Muscle of leg (tissue), 11 donors: ENCODE data around the gene ERRFI1. TPM values are rescaled to one million over a fixed set of nuclear protein-coding genes. Genes with fewer than 3 reads are reported as not detected.
A peak's percentile ranks its signal among the peaks of the same experiment; 100 is the strongest.

Experiments
- DNase-seq: peaks from one replicate; pipeline ENCODE4 v3.0.0; 2013
- H3K27ac ChIP-seq: one replicate; pipeline ENCODE4 v1.5.1; 2013; ENCODE audit warnings: mild to moderate bottlenecking, low read length, control low read depth
- H3K27me3 ChIP-seq: one replicate; pipeline ENCODE4 v1.6.1; 2013; ENCODE audit warnings: low read length; ENCODE audit not compliant: control insufficient read depth, insufficient read depth
- H3K36me3 ChIP-seq: one replicate; pipeline ENCODE4 v1.6.1; 2013; ENCODE audit warnings: low read length; ENCODE audit not compliant: control insufficient read depth, insufficient read depth
- H3K4me1 ChIP-seq: one replicate; pipeline ENCODE4 v1.6.1; 2013; ENCODE audit warnings: low read length; ENCODE audit not compliant: control insufficient read depth, insufficient read depth
- H3K4me3 ChIP-seq: one replicate; pipeline ENCODE4 v1.5.1; 2013; ENCODE audit warnings: low read length, control low read depth
- H3K9me3 ChIP-seq: replicated peaks from 2 replicates; pipeline ENCODE4 v1.6.1; 2013; ENCODE audit warnings: low read depth, low read length; ENCODE audit not compliant: control insufficient read depth
- WGBS: methylation state at CpG from one replicate; pipeline ENCODE4 v1.1.5; 2013; ENCODE audit warnings: missing lambda C conversion rate; ENCODE audit not compliant: insufficient coverage; 5-methylcytosine and 5-hydroxymethylcytosine counted together
- polyA plus RNA-seq, 8 donors: library from polyadenylated mRNA; unstranded; fragments of 120-200 nt; gene quantifications; one replicate each; pipeline versions ENCODE4 v1.2.1 to v1.2.3, GENCODE V29; 2013; ENCODE audit warnings: inconsistent platforms in 1 of 8, low replicate concordance in 1 of 8; ENCODE audit not compliant: insufficient read length in 8 of 8, insufficient read depth in 1 of 8
- total RNA-seq: library from RNA; stranded (reverse); fragments of 120-200 nt; gene quantifications from one replicate; pipeline ENCODE4 v1.2.4, GENCODE V29; 2013

Gene ERRFI1
- total and polyA plus RNA-seq, 9 donors: 3.9 to 10.3 (median 6.2) TPM

- Histone ChIP-seq H3K36me3 (no peaks in the 10 kb centered on the region), H3K27ac (no peak overlapping the region), H3K4me3 (no peak overlapping the region), H3K9me3 (no peaks in the 10 kb centered on the region), H3K4me1 (peaks cover 2% of the 10 kb centered on the region), H3K27me3 (no peaks in the 10 kb centered on the region)
- no peak for DNase-seq
Observed at GRCh38 chr1:8020032-8020431, 6.1 kb downstream of the ERRFI1 start.

DNA sequence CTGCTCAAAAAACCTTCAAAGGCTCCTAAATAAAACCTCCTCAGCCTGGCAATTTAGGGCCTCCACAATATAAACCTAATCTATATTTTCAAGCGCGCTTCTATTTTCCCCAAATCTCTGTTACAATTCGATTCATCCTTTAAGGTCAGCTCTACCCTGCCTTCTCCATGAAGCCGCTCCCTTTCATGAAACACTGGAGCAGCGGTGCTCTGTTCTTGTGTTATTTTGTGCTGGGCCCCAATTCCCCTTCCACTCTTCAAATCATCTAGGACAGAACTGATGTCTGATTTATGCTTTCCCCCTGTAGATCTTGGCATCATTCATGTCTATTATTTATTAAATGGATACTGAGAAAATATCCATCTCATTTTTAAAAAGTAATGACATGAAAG is 6.9 kb downstream of the ERRFI1 start:
- H3K4me1 ChIP-seq: peaks cover 2% of the 10 kb centered on the region
- no peaks in the 10 kb centered on the region for H3K9me3 ChIP-seq
- DNase-seq: no peak
- no peaks in the 10 kb centered on the region for H3K27me3 ChIP-seq
- 81% methylated on average over 3 of the region's 5 CpGs for WGBS
- H3K36me3 ChIP-seq: no peaks in the 10 kb centered on the region
- no peak overlapping the region for H3K27ac ChIP-seq
- H3K4me3 ChIP-seq: no peak overlapping the region

DNA sequence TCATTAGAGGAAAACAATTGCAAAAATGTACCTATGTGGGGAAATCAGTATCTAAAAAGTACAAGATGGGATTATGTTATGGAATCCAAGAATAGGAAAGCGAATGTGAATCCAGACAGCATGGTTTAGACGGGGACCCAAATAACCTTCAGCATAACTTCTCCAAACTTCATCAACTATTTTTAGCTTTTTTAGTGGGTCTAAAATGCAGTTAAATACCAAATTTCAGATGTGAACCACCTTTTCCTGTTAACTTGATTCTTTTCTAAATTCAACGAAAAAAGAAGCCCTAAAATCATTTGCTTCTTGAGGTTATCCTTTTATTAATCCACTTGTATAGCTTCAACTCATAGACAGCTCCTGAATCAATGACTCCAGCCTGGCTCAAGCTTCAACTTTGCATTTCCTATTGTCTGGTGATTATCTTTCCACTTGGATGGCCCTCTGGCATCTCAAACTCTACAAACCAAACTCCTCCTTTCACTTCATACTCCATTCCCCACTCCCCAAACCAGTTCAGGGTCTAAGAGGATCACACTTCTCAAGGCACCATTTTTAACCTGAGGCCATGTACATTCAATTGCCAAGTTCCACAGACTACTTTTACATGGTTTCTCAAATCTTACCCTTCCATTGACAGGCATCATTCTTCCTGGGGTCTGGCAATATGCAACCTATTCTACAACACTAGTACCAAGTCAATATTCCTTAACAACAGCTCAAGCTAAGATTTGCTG is 7.4 kb downstream of the ERRFI1 start:
- H3K36me3 ChIP-seq: peaks cover 4% of the 10 kb centered on the region
- peaks cover 2% of the 10 kb centered on the region for H3K4me1 ChIP-seq
- 63% methylated on average over 1 of the region's 3 CpGs for WGBS
- no peak for DNase-seq
- no peaks in the 10 kb centered on the region for H3K9me3 ChIP-seq
- no peaks in the 10 kb centered on the region for H3K27me3 ChIP-seq
- H3K4me3 ChIP-seq: no peak overlapping the region
- H3K27ac ChIP-seq: no peak overlapping the region

- Histone ChIP-seq H3K9me3 (no peaks in the 10 kb centered on the region), H3K27ac (no peak overlapping the region), H3K4me3 (no peak overlapping the region), H3K27me3 (no peaks in the 10 kb centered on the region), H3K36me3 (peaks cover 9% of the 10 kb centered on the region), H3K4me1 (peaks cover 2% of the 10 kb centered on the region)
- 40% methylated on average over 2 of the region's 5 CpGs for WGBS
- no peak for DNase-seq
Observed at GRCh38 chr1:8017495-8018197, 8.5 kb downstream of the ERRFI1 start.

- H3K36me3 ChIP-seq: peaks cover 9% of the 10 kb centered on the region
- no peak for DNase-seq
- H3K4me1 ChIP-seq: peaks cover 2% of the 10 kb centered on the region
- no peaks in the 10 kb centered on the region for H3K27me3 ChIP-seq
- no peak overlapping the region for H3K4me3 ChIP-seq
- H3K27ac ChIP-seq: no peak overlapping the region
- no peaks in the 10 kb centered on the region for H3K9me3 ChIP-seq
Observed at GRCh38 chr1:8016895-8017241, 9.2 kb downstream of the ERRFI1 start.

- no CpG with 5 or more reads among the region's 4 CpGs for WGBS
- Histone ChIP-seq H3K27ac (no peak overlapping the region), H3K4me3 (no peak overlapping the region), H3K27me3 (no peaks in the 10 kb centered on the region), H3K4me1 (peaks cover 2% of the 10 kb centered on the region), H3K36me3 (peaks cover 9% of the 10 kb centered on the region), H3K9me3 (no peaks in the 10 kb centered on the region)
- no peak for DNase-seq
Observed at GRCh38 chr1:8016210-8016894, 9.8 kb downstream of the ERRFI1 start.

DNA sequence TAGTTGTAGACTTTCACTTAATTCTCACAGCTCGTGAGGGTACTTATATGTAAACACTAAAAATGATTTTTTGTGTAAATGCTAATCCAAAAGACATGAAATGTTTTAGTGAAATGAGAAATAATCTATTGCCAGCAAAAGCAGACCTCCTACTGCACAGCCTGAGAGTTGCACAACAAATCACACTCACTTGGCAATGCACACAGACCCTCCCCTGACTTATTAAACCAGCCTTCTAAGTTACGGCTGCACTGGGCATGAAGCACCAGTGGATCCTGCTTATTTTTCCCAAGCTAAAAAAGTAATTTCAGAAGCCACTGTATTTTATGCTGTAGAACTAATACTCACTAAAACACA is 10.3 kb downstream of the ERRFI1 start:
- Histone ChIP-seq H3K27me3 (no peaks in the 10 kb centered on the region), H3K4me3 (no peak overlapping the region), H3K9me3 (no peaks in the 10 kb centered on the region), H3K27ac (no peak overlapping the region), H3K36me3 (peaks cover 9% of the 10 kb centered on the region), H3K4me1 (peaks cover 6% of the 10 kb centered on the region)
- no peak for DNase-seq
- WGBS: no CpG with 5 or more reads among the region's 2 CpGs

- Histone ChIP-seq H3K4me1 (peaks cover 6% of the 10 kb centered on the region), H3K27me3 (no peaks in the 10 kb centered on the region), H3K27ac (no peak overlapping the region), H3K9me3 (no peaks in the 10 kb centered on the region), H3K4me3 (no peak overlapping the region), H3K36me3 (peaks cover 9% of the 10 kb centered on the region)
- DNase-seq: peak; percentile 85
- WGBS: 67% methylated on average over 2 of the region's 8 CpGs
Observed at GRCh38 chr1:8015036-8015808, 10.9 kb downstream of the ERRFI1 start.

DNA sequence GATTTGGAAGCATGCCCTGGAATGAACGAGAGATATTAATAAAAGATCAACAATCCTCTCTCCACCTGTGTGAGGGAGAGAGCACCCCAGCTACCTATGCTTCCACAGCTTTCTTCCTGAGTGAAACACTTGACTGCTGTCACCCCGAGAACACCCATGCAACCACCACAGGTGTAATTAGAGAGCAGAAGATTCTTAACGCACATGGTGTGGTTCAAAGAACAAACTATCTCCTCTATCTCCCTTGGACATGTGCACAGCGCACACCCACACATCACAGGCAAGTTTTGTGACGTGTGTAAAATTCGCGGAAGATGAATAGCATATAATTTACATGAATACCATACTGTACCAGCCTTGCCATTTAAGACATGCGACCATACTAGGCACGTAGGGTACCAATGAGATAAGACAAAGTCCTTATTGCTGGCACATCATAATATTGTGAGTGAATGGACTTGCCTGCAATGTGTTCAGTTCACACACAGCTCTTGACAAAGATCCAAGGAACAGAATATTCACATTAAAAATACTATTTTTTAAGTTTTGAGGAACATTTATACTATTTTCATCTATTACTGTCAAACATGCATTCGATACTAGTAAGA is 11.6 kb downstream of the ERRFI1 start:
- H3K4me1 ChIP-seq: peaks cover 6% of the 10 kb centered on the region
- H3K9me3 ChIP-seq: no peaks in the 10 kb centered on the region
- H3K27ac ChIP-seq: no peak overlapping the region
- no peak overlapping the region for H3K4me3 ChIP-seq
- no peak for DNase-seq
- 100% methylated on average over 2 of the region's 10 CpGs for WGBS
- no peaks in the 10 kb centered on the region for H3K27me3 ChIP-seq
- peaks cover 9% of the 10 kb centered on the region for H3K36me3 ChIP-seq

DNA sequence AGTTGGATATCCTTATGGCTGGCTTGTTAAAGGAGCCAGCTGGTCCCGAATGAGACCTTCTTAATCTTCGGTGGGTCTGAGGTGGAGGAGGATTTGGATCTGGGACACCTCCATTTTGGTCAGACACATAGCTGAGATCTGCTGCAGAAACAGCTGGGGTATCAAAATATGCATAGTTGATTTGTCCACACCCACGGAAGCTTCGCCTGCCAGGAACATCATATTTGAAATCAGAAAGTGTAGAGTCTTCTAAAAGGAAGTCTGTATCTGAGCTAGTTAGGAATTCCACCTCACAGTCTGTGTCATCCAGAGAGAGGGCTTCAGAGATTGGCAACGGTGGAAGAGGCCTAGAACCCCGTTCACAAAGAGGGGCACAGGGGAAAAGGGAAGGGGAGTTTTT is 12.3 kb downstream of the ERRFI1 start:
- no peak for DNase-seq
- Histone ChIP-seq H3K27me3 (no peaks in the 10 kb centered on the region), H3K36me3 (peaks cover 9% of the 10 kb centered on the region), H3K4me3 (no peak overlapping the region), H3K9me3 (no peaks in the 10 kb centered on the region), H3K27ac (no peak overlapping the region), H3K4me1 (peaks cover 6% of the 10 kb centered on the region)
- 79% methylated on average over 3 of the region's 6 CpGs for WGBS
